Globus pallidus (tissue), 1 donor: ENCODE measurements around the gene HTR1B.

ENCODE experiments used
- DNase-seq: peaks from one replicate; pipeline ENCODE4 v3.0.0-alpha.2; 2015; ENCODE audit warnings: low spot score

The HTR1B gene, protein sequence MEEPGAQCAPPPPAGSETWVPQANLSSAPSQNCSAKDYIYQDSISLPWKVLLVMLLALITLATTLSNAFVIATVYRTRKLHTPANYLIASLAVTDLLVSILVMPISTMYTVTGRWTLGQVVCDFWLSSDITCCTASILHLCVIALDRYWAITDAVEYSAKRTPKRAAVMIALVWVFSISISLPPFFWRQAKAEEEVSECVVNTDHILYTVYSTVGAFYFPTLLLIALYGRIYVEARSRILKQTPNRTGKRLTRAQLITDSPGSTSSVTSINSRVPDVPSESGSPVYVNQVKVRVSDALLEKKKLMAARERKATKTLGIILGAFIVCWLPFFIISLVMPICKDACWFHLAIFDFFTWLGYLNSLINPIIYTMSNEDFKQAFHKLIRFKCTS

DNA sequence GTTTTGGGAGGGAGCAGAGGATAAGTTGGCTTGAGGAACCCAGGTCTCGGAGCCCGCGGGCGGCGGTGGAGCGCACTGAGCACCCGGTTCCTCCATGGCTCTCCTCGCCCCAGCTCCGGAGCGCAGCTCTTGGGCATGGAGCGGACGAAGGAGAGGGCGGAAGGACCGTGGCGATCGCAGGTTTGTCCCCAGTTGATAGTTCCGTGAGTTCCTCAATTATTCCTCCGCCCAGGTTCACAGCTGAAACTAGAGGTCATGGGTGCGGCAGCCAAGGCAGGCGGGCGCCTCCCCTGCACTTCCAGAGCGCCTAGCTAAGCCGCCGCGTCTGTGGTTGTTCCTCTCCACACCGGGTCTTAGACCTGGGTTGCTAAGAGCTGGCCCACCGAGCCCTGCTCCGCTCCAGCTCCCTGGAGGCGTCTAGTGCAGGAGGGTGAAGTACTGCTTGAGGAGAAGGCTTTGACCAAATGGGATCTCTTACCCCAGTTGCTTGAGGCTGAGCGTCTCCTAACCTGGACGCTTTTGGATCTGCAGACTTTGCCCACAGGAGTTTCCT lies at the start of gene HTR1B:
TSS of gene HTR1B (minus strand) at position 184 of the 553 bp plus-strand sequence. CDS start at position 96, 88 bp downstream.
- DNase-seq = no peak

DNA sequence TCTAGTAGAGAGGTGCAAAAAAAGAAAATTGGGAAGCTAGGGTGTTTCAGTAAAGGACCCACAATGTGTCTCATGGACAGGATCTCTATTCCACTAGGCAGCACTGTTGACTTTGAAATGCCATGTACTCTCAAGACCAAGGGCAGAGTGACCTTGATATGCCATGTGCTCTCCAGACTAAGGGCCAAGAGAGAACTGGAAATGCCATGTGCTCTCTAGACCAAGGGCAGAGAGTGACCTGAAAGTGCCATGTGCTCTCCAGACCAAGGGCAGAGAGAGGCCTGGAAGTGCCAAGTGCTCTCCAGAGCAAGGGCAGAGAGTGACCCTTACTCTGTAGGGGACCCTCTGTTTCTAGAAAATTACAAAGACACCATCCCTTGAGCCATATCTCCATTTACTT lies 49.3 kb upstream of the HTR1B start:
- DNase-seq = no peak

DNA sequence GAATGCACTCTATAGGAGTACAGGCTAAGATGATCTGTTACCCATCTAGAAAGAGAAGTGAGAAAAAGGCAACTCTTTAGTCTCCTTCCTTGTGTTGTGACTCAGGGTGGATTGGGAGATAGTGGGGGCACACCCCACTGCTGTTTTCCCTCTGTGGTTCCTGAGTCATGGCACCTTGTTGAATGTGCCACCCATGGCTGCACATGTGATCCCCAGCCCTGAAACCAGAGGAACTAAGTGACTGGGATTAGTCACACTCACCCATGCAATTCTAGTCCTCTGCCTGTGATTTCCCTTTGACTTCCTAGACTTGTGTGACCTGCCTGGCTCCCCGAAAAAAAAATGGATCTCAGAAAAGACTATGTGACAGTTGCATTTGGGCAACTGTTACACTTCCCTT lies 48.6 kb upstream of the HTR1B start:
- DNase-seq = no peak

DNA sequence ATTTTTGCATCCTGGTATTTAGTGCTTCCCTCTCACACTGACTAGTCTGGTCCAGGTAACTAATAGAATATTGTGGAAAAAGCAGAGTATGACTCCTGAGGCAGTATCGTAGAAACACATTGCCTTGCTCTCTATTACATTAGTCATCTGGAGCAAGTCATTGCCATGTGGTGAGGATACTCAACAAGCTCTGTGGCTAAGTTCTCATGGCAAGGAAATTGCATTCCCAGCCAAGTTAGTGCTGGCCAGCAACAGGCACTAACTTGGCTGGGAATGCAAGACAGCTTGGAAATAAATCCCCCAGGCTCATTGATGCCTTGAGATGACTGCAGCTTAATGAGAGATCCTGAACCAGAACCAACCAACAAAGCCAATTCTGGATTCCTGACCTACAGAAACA lies 39.7 kb upstream of the HTR1B start:
- DNase-seq = no peak

DNA sequence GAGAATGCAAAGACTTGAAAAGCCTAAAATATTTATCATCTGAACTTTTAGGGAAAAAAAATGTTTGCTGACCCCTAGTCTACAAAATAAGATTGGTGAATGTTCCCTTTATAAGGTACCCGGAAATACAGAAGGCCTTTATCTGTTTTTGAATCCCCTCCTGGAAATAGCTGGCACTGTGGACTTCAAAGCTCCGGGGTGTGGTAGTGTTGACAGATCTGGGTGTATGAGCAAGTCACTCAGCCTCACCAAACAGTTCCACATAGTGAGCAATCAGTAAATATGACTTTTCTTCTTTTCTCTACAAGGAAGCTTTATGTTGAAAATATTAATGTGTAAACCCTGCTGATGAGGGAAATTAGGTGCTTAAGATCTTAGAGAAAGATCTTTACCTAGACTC lies 29.2 kb upstream of the HTR1B start:
- DNase-seq = no peak

DNA sequence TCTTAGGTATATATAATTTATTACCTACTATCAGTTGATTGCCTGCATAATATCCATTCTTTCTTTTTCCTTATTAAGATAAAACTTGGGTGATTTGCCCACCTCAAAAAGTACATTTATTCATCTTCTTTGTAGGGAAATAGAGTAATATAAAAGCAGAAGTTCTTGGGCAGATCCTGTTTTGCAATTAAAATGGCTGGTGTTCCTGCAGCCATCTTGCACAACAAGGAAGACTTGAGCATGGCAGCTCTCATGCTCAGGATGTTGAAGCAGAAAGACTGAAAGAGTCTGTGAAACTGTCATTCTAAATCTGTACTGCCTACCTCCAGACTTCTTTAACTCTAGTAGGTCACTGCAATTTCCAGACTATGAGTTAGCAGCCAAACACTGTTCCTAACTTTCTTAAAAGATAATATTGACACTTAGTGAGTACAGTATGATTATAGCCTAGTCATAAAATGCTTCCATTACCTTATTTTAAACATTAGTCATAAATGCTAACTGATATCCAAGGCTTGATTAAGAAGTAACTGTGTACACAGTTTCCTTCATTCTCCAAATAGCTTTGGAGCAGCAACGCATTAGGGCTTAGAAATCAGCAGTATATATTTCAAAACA lies 24.6 kb upstream of the HTR1B start:
- DNase-seq = no peak

DNA sequence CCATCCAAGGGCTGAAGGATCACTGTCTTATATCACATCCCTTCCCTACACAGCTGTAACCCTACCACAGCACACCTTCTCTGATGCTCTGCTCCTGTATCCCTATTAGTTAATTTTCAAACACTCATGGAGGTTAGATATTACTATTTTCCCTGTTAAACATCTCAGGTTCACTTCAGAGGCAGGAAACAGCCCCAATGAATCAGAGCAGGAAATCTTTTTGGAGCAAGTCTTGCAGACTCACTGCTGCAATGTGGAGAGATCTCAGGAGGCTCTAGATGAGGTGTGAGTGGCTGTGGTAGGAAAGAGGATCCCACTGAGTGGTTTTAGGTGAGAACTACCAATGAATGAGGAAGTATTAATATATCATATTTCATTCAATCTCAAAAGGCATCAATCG lies 19.7 kb upstream of the HTR1B start:
- DNase-seq = no peak

DNA sequence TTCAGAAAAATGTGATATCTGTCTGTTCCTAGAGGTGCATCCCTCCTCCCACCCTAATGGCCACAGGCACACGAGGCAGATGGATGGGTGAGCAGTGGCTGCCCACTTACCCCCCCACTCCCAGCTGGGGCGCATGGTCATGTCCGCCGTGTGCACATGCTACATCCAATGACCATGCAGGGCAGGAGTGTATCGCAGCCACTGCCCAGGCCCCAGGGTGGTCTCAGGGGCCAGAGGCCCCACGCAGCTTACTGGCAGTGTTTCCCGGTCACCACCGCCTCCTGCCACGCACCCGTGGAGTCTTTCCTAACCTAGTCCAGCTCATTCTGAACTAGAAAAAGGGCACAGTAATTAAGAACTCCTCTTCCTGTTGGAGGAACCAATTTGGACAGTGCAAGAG lies 11.7 kb upstream of the HTR1B start:
- no peak for DNase-seq

DNA sequence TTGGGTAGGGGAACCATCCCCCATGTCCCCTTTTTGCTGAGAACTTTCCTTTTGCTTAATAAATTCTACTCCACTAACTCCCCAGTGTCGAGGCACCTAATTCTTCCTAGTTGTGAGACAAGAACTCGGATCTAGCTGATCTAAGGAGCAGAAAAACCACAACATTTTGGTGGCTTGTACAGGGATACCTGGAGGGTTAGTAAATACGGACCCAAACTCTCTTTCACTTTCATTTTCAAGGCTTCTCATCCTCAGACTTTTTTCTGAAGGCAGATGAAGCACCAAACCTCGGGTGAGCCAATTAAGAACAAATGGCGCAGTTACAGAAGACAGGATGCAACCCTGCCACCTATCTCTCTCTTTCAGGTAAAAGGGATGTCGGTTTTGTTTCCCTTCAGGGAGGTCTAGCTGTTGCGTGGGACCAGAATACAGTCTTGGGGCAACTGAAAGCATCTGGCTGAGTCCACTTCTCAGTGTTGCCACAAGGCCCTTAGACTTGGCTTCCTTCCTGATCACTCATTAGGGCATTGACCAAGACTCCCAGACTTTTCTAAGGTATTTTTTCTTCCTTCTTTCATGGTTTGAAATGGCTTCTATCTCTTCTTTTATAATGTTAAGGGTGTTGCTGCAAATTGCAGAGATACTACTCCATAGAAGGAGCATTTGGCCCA lies 11.1 kb upstream of the HTR1B start:
- no peak for DNase-seq

DNA sequence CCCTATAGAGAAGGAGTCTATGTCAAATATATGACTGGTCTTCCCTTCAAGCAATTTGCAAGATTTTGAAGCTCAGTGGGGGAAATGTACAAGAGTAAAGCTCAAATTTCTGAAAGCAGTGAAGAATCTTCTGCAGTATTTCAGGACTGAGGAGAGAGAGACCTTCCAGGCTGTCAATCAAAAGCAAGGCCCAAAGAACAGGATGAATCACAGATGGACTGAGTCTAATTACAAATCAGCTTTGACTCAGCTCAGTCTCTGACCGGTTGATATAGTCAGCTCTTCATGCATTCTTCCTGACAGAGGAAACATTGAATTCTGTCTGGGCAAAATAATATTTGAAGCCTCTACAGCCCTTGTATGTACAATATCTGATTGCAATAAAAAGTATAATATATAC lies 7.7 kb upstream of the HTR1B start:
- no peak for DNase-seq

DNA sequence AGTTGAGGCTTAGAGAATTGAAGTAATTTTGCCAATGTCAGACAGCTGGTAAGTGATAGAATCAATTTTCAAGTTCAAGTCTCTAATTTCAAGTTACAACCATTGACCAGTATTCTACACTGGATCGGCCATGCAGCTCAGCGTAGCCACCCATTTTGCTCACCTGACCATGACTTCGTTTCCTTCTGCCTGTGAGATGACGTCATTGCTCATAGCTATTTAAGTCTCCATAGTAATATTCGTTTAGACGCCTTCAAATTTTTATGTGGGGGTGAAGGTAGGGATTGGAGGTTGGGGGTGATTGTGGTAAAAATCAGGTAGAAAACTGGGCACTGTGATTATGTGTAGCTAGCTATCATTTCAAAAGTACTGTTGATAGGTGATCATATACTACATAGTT lies 5.6 kb upstream of the HTR1B start:
- DNase-seq = no peak

DNA sequence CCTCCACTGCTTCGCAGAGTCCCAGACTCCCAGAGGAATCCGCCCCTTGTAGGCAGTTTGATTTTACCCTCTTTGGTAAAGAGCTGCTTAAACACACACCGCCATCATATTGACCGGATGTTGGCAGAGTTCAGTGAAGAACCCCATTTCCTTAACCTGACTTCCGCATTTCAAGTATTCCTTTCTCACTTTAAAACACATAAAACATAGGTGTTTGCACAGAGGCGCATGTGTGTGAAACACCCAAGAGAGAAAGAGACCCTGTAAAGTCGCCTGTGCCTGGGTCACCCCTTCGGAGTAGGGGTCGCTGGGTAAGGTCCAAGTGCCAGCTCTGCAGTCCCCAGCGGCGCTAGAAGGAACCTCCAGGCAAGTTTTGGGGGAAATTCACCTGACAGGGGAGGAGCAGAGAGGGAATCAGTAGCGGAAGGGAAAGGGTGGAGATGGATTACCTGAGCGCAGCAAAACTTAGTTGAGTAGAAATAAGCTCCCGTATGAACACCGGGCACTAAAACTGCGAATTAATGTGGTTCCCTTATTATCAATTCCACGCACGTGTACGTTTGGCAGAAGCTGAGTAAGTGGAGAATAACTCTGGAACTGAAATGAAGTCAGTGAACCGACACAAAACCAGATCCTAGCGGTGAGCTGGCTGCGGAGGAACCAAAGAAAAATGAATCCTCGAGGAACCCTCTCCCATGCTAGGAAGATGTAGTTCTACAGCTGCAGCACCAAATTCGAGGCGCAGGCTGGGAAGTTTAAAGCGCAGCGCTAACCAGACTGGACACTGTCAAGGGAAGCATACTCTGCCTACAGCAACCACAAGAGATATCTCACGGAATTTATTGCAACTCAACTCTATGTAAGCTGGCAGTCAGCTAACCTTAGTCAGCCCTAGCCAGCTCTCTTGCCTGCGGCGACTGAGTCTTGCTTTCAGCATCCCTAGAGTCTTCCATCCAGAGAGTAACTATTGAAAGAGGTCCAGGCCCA lies 3.5 kb upstream of the HTR1B start:
- no peak for DNase-seq

DNA sequence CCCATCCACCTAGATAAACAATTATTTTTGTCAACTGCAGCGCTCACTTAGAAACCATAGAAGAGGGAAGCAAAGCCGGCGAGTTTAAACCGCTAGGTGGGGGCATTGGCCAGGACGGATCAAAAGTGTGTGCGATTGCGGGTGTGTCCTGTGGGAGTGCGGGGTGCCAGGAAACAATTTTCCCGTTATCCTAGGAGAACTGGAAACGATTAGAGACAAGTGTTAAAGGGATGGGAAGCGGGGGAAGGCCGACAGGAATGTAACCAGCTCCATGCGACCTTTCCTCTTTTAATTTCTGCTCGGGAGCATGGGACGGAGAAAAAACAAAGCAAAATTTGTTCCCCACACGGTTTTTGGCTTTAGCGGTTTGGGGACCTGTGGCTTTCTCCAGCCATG lies 2.8 kb upstream of the HTR1B start:
- DNase-seq = peak; percentile 26

DNA sequence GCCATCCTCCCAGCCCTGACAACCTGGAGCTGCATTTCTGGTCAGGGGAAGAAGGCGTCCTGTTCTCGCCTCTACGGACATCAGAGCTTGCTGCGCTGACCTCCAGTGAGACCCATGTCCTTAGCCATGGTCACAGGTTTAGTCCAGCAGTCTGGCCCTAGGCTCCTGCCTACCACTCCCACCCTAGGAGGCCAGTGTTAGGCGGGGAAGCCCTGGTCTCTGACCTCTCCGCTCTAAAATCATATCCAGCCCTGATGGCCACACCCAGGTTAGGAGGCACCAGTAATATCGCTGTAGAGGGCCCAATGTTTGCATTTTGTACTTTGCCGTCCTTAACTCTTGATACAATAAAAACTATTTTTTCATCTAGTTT lies 1.2 kb upstream of the HTR1B start:
- no peak for DNase-seq

DNA sequence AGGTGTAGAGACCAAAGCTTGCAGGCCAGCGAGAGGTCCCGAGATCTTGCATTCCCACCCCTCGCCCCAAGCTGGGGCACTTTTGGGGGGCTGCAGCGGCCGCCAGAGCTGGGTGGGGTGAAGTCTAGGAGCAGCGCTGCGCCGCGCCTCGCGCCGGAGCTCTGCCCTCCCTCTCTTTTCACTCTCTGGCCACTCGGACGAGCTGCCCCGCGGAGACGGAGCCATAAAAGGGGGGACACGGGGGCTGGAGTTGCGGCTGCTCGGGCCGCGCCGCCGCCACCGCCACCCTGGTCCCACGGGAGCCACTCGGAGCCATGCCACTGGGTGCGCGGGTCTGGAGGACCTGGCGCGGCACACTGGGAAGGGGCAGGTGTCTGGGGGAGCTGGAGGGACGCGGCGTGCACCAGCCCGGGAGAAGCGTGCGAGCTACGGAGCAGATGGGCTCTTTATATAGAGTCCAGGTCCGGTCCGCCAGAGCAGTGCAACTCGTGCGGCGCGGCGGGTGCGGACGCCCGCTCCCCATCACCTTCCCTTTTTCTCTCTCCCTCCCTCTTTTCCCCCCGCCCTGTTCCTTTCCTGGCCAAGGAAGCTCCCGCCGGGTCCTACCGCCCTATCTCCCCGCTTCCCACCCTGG lies 687 bp upstream of the HTR1B start:
- DNase-seq = no peak

DNA sequence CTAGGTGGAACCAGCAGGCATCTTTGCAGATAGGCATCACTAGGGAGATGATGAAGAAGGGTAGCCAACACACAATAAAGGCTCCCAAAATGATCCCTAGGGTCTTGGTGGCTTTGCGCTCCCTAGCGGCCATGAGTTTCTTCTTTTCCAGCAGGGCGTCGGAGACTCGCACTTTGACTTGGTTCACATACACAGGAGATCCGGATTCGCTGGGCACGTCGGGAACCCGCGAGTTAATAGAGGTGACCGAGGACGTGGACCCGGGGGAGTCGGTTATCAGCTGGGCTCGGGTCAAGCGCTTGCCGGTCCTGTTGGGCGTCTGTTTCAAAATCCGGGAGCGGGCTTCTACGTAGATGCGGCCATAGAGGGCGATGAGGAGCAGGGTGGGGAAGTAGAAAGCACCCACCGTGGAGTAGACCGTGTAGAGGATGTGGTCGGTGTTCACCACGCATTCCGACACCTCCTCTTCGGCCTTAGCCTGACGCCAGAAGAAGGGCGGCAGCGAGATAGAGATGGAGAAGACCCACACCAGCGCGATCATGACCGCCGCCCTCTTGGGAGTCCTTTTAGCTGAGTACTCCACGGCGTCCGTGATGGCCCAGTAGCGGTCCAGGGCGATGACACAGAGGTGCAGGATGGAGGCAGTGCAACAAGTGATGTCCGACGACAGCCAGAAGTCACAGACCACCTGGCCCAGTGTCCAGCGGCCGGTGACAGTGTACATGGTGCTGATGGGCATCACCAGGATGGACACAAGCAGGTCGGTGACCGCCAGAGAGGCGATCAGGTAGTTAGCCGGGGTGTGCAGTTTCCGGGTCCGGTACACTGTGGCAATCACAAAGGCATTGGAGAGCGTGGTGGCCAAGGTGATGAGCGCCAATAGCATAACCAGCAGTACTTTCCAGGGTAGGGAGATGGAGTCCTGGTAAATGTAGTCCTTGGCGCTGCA lies 658 bp downstream of the HTR1B start:
- no peak for DNase-seq

DNA sequence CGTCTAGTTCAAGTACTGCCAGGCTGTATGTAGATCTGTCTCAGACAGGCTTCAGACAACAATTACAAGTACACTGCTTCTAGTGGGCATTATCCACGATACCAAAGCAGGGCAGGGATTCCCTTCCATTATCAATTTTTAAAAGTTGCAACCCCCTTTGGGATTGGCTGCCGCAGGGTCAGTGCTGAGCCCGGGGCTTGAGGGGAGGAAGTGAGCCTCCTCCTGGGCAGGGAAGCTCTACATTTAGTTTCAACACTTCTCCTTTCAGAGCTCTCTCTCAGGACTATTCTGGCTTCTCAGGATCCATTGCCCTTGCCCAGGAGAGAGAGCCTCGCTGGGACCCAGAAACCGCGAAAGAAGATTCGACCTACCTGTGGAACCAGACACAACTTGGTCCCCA lies 1.5 kb downstream of the HTR1B start:
- no peak for DNase-seq

DNA sequence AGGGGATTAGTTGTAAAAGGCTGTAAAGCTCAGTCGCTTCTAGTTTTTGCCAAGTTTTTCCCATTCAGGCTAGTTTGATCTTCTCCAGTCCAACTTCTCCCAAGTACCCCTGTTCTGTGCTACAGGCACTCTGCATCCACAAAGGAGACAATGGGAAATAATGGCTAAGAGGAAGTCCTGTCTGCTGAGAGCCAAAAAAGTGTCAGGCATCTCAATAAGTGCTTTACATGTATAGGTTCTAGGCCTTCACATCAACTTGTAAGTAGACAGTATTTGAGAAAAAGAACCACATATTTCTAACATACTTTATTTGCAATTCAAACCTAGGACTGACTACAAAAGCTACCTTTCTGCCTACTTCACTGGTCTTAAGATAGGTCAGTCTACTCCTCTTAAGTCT lies 4.9 kb downstream of the HTR1B start:
- DNase-seq = no peak

DNA sequence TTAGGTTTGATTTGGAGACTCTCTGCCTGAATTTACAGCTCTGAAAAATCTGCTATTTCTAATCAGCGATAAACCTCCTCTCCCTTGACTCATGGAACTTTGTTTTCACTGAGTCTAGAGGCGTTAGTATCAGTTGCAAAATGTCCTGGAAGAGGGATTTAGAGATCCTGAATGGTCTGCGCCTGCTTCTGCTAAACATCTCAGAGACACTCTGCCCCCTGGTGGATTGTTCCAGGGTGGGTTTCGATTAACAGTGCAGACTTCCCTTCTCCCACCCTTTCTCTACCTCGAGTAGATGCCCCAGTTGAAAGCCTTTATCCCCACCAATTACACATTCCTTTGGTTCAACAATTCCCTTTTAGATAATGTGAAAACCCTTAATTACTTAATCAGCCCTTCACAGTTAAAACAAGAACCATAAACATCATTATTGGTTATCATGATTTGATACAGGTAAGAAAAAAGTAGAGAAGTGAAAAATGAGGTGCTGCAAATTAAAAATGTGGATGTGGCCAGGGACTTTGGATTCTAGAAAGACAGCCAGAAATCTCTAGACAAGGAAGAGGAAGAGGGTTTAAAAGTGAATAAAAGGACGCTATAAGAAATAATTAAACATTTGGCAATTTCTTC lies 5.5 kb downstream of the HTR1B start:
- DNase-seq = peak; percentile 41
